ENCODE data around the gene ZNF280A.
A peak's percentile ranks its signal among the peaks of the same experiment; 100 is the strongest.

ZNF280A gene

DNA sequence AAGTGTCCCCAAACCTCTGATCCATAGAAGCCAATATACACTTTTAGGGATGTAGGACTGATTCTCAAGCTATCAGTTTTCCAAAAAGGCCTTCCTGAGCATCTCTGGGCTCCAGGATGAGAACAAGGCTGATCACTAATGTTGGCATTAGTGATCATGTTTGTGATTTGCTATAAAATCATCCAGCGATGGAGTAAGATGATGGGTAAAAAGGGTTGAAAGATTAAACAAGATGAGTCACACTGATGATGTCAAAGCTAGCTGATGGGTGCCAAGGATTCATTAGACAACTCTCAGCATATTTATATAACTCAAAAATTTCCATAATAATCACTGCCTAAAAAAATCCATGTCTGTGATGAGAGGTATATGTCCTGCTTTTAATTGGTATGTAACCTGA is 54.3 kb downstream of the ZNF280A start:
- DNase-seq, result no peak

DNA sequence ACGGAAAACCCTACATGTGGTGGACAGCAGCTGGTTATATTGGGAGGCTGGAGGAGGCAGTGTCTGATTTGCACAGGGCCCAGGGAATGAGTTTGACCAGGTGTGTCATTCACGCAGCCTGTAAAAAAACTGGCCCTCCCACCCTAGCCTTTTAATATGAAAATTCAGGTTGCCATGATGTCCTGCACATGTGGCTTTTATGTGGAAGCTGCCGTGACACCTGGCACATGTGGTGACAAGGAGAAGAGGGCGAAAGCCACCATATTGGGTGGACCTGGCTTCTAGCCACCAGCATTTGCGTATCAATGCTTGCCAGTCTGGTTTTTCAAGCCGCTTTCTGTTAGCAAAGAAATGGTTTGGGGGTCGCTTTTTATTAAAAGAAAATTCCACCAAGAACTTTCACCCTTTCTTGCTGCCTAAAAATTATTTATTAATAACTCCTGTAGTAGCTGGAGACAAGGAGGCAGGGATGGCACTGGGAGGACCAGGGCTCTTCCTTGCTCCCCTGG is 54.9 kb downstream of the ZNF280A start:
- no peak for DNase-seq

DNA sequence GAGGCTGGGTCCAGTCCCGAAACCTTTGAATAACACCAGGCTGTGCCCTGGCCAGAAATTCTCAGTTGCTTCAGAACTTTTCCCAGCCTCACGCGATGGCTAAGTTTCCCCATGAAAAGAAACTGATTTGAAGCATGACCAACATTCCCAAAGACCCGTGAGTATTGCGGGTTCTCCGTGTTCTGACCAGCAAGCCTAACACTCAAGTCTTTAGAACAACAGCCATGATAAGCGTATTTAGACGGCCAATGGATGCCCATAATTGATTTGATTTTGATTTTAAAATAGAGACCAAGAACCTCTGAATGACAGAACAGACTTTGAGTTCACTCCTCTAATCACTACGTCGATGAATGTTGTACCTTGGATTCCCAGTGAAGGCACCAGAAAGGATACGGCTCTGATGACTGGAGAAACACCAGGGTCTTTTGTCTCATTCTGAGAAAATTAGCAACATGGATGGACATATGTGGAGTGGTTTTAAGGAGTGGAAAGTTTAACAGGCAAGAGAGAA is 55.5 kb downstream of the ZNF280A start:
- DNase-seq, result no peak

DNA sequence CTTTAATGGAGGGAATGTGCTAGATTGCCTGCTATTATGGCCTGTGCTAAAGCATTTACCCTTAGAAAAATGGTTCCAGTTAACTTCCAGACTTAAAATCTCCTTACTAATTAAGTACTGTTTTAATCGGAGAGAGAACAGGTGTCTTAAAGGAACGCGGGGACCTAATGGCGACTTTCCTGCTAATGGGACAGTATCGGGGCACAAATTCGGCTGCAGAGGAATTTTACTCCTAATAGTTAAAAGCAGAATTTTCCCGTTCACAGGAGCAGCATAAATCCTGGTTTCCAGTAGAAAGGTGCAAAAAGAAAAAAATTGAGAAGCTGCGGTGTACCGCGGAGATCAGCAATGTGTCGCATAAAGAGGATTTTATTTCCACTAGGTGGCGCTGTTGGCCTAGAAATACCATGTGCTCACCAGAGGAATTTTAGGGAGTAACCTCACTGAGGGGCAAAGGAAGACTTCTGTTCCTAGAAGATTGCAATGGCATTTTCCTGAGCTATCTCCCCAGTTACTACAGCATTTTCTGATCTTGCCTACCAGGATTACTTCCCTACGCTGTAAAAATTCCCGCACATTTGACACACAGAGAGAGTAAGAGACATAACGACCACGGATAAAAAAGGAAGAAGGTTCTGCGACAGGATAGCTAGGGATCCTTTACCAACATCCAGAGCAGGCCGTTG is 56.1 kb downstream of the ZNF280A start:
- DNase-seq, result peak; percentile 7 to 43
